ENCODE data around the gene RSPO4.

RSPO4 gene

DNA sequence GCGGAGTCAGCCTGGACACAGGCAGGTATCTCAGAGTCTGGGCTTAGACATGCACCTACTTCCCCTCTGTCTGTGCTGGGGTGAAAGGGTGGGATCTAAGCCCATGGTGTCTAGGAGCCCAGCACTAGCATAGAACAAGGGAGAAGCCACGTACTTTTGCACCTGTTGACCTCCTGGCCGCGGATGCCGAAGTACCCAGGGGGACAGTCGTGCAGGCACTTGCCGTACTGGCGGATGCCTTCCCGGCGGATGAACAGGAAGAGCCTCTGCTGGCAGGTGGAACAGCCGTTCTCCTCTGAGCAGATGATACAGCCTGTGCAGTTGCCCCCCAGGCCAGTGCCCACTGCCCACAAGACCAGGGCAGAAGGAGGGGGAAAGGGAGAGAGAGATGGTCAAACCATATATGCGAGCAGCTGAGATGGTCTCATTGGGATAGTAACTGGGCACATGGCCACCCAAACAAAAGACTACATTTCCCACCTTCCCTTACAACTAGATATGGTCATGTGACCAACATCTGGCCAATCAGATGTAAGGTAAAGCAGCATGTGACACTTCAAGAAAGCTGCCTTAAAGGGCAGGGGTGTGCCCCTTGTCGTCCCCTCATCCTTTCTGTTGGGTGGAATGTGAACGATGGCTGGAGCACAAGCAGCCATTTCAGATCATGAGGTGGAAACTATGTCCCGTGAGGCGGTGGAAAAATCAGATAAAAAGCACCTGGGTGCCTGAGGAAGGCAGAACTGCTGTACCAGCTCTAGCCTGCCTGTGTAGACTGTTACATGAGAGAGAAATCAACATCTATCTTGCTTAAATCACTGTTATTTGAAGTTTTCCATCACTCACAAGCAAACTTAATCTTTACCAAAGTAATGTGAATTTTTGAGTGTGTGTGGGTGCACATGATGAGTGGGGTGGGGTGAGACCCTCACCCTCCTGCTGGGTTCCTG, 34.0 kb downstream of the RSPO4 start:
- no peak for DNase-seq

DNA sequence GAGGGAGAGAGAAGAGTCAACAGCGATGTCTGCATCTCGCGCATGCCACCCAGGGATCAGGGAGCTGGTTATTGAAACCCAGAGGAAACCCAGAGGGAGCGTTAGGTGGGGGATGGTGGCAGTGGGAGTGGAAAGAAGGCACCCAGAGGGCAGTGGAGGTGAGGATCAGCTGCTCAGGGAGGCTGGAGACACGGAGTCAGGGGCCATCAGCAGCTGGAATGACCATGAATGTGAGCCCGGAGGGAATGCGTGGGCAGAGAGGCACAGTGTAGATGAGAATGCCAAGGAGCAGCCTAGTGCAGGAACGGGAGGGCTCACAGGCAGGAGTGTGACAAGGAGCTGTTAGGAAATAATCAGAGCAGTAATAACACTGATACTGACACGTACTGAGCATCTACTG, 36.2 kb downstream of the RSPO4 start:
- DNase-seq: no peak

DNA sequence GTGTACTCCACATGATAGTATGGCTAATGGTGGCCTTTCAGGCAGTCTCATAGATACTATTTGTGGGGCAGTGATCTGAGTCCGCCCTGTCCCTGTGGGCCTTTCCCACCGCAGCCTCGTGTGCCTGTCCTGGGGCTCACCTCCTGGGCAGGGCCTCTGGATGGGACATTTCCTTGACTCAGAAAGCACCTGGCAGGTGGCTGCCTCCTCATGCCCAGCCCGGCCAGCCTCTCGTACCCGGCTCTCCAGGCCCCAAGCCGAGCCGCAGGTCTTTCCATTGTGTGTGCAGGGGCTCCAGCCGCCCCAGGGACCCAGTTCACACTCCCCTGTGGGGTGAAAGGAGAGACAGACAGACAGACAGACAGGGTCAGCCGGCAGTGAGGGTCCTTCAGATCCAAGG, 38.3 kb downstream of the RSPO4 start:
- no peak for DNase-seq

DNA sequence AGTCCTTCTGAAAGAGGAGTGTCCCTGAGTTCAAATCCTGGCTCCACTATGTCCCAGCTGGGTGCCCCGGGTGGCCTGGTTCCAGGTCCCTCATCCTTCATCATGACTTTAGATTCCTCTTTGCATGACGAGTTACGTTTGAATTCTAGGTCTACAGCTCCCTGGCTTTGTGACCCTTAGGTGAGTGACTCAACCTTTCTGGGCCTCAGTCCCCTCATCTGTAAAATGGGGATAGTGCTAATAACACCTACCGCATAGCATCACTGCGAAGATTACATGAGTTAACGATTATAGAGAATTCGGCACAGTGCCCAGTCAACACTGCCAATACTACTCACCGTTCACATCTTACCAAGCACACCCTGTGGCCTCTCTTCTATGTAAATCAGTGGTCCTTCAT, 39.4 kb downstream of the RSPO4 start:
- no peak for DNase-seq

DNA sequence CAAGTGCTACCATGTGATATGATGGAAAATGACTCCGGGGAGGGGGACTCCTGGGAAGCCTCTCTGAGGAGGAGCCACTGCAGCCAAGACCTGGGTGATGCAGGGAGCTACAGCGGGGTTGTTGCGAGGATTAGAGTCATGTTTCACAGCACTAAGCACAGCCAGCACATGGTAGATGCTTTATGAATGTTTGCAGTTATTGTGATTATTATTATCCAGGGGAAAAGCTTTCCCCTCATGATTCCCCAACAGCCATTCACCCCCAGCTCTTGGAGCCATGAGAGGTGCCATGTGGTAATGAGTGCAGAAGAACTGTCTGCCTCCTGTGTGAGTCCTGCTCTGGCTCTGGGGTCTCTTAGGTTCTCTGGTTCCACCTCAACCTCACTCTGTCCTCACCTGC, 39.9 kb downstream of the RSPO4 start:
- no peak for DNase-seq

DNA sequence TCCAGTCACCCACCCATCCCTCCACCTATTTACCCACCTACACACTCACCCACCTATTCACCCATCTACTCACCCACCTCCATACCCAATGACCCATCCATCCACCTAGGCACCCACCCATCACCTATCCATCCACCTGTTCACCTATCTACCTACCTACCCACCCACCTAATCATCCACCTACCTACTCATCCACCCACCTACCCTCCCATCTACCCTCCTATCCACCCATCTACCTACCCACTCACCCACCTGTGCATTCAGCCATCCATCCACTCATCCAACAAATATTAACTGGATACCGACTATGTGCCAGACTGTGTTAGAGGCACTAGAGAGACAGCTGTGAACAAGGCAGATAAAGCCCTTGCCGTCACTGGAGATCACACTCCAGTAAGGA, 40.3 kb downstream of the RSPO4 start:
- DNase-seq: no peak

DNA sequence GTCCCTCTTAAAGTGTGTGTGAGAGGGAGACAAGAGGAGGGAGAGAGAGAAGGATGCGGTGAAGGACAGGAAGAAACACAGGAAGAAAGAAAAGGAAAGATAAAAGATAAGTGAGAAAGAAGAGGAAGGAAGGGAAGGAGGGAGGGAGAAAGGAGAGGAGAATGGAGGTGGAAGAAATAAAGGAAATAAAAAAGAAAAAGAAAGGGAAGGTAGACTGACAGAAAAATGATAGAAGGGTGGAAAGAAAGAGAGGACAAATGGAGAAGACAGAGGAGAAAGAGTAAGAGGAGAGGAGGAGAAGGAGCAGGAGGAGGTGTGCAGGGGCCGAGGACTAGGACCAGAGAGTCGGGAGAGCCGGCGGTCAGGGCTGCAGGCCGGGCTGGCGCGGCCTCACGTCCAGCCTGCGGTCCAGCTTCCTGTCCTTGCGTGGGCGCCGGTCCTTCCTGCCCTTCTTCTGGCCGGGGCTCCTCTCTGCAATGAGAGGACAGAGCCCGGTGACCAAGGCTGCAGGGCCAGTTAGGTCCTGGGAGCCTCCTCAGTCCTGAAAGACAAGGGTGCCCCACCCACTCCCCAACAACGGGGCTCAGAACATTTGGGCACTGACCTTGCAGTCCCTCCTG, 42.0 kb downstream of the RSPO4 start:
- no peak for DNase-seq

DNA sequence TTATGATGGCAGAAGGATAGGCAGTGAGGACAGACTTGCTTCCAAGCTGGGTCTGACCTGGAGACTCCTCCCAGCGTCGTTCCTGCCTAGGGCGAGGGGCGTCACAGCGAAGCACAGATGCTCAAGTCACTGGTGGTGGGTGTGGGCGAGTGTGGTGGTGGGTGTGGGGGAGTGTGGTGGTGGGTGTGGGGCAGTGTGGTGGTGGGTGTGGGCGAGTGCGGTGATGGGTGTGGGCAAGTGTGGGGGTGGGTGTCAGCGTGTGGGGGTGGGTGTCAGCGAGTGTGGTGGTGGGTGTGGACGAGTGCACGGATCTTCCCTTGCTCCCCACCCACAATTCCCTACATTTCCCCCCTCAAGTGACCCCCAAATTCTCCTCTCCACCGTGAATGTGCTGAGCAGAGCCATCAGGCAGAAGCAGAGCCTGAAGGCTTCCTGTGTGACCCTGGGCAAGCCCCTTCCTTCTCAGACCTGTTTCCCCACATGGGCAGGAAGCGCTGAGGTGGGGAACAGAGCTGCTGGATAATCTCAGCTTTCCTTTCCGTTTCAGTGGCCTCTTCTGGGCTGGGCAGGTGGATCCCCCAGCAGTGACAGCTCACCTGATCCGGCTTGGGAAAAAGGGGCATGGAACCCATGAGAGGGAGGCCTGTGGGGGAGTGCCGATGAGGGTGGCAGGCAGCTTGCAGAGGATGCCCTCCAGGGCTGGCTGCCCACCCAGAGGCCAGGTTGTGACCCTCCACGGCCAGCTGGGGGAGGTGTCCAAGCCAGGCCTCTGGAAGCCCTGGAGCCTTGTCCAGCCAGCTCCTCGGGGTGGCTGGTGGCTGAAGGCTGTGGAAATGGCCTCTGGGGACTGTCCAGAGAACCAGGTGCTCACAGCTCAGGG, 42.9 kb downstream of the RSPO4 start:
- DNase-seq: no peak

DNA sequence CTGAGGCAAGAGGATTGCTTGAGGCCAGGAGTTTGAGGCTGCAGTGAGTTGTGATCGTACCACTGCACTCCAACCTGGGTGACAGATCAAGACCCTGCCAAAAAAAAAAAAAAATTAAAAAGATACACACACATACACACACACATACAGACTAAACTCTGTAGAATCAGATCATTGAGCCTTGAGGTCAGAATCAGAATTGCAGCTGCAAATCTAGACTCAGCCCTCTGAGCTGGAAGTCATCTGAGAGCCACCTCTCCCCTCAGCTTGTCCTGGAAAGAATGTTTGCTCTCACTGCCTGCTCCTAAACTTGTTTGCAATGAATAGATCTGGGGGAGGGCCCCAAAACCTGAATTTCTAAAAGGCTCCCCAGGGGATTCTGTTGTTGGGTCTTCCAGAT, 44.6 kb downstream of the RSPO4 start:
- no peak for DNase-seq

DNA sequence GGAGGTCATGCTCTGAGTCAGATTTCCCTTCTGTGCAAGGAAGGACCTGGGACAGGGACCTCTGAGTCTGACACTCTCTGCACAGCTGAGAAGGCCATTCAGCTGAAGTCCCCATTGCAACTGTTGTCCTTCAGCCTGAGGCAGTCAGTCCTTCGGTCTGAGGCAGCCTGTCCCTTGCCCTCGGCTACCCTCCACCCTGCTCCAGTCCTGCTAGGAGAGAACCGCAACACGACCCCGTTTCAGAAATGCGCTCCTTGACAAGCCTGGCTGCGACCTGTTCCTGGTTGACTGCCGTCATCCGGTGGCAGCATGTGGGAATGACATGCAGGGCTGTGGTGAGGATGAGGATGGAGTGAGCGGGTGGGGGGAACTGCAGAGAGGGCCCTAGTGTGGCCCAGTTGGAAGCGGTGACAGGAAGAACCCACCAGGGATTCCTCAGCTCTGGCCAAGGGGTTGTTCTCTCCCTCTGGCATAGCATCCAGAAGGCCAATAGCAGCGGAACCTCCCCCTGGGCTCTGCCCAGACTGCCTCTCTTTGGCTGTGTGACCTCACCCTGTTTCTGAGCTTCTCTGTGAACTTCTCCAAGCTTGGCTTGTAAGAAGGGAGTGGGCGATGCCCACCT, 45.7 kb downstream of the RSPO4 start:
- no peak for DNase-seq

DNA sequence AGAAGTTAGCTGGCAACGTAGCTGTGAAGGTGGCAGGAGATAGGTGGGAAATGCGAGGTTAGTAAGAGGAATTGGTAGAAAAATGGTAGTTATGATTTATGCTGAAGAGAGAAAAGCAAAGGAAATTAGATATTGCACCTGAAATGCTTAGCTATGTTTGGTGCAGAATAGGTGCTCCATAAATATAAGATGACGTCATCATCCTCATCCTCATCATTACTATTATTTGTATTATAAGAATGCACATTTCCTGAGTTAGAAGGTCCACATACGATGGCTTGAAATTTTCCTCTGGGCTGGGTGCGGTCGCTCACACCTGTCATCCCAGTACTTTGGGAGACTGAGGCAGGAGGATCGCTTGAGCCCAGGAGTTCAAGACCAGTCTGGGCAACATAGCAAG, 46.5 kb downstream of the RSPO4 start:
- DNase-seq: no peak

DNA sequence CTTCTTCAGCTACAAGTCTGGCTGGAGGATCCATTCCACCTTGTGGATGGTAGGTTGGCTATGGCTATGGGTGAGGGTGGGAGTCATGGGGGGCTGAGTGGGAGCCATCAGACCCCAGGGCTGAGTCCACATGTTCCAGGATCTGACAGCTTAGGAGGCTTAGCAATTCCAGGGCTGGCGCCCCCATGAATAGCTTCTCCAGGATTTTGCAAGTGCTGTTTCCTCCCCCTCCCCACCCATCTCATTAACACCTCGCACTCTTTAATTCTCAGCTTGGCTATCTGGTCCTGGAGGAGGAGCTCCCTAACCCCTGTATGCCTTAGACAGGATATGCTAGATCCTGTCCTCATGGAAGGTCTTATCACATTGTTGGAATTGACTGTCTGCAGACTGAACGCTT, 47.0 kb downstream of the RSPO4 start:
- DNase-seq: no peak

DNA sequence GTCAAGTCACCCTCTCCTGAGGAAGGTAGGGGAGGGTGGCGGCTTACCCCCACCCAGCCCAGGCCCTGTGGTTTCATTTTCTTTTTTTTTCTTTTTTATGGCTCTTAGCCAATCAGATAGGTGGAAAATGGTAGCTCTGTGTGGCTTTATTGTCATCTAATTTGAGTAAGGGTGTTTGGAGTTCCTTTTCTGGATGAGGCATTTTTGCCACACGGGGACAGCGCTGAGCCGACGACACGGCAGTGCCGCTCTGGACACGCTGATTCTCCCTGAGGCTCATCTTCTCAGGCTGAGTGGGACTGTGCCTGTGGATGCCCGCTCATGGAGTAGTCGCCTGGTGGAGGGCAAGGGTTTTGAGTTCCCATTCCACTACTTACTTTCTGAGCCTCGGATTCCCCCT, 48.4 kb downstream of the RSPO4 start:
- DNase-seq: no peak

DNA sequence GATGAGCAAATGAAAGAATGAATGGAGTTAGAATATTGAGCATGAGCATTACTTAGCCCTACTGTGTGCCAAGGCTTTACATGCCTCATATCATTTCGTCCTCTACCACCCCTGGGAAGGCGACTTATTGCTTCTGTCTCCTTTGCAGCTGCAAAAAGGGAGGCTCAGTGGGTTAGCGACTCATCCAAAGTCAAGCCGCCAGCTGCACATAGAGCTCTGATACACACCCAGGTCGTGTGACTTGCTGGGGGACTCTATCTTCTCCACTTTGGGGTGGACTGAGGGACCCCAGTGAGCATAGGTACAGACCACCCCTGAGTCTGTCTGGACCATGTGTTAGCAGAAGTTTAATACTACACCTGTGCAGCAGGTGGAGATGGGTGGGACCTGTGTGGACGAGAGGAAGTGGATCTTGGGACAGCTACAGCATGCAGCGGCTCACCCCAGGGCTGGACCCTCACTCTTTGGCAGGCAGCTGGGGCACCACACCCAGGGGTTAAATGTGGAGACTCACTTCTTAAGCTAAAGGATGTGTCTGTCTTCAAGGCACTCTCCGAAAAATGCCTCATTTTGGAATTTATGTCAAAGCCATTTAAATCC, 49.8 kb downstream of the RSPO4 start:
- no peak for DNase-seq

DNA sequence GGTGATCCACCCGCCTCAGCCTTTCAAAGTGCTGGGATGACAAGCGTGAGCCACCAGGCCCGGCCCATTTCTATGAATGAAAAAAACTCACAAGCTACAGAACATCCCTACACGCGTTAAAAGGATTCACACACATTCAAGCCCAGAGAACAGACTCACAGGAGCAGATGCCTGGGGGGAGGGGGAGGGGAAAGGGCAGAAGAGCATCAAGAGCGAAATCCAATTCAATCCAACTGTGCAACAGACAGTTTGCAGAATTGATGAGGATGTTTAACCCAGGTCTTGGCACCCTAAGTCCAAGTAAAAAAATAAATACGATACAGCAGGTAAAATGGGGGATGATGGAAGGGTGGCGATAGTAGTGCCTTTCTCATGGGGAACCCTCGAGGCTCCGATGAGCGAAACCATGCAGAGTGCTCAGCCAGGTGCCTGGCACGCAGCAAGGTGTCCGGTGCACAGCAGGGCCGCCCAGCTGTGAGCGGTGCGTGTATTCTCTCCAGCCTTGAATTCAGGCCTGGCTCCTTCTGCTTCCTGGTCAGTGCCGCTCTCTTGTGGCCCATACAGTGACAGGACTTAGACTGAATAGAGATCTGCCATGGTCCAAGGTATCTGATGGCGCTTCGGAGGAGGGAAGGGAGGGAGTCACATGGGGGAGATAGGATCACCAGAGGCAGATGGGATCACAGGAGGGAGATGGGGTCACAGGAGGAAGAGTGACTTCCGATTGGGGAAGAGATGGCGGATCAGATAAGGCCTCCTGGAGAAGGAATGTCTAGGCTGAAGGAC, 50.5 kb downstream of the RSPO4 start:
- DNase-seq: no peak

DNA sequence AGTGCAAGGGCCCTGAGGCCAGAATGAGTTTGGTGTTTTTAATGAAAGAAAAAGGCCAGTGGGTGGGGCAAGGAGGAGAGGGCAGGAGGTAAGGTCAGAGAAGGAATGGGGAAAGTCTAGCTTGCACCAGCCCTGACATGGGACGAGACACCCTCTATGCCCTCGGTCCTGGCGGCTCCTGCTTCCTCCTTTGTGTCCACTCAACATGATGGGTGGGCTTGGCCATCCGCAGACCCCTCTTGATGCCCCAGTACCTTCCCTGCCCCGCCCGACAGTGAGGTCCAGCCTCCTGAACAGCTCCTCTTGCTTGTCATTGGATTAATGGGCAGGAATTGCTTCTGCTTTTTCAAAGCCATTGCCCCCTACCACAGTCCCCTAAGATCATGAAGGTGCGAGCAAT, 52.4 kb downstream of the RSPO4 start:
- DNase-seq: no peak

DNA sequence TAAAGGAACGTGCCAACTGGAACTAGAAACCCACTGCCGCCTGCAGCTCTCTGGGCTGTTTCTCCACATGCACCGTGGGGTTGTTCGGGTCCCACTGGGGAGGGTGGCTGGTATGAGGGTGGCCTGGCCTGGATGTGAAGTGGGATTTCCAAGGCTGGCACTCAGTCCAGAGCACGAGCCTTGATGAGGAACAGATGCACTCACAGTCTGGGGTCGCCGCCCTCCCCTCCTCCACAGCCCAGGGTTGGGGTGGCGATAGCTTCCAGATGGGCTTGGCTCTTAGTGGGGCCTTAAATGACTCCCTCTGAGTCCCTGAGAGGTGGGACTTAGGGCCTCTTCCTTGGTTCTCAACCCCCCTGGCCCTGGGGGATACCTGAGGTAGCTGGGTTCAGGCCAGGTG, 55.3 kb downstream of the RSPO4 start:
- no peak for DNase-seq

DNA sequence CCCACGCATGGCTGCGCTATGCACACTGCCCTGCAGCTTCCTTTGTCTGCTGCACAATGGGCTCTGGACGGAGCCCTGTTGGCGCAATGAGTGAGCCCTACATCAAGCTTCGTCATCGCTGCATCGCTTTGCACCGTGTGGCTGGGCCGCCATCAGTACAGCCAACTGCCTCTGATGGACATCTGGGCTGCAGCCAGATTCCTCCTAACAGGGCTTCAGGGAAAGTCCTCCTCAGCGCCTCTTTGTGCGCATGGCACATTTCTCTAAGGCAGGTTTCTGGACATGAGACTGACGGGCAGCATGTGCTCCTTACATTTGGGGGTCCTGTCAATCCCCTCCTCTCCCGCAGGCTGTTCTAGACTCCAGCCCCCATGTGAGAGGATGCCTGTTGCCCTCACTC, 56.3 kb downstream of the RSPO4 start:
- no peak for DNase-seq

DNA sequence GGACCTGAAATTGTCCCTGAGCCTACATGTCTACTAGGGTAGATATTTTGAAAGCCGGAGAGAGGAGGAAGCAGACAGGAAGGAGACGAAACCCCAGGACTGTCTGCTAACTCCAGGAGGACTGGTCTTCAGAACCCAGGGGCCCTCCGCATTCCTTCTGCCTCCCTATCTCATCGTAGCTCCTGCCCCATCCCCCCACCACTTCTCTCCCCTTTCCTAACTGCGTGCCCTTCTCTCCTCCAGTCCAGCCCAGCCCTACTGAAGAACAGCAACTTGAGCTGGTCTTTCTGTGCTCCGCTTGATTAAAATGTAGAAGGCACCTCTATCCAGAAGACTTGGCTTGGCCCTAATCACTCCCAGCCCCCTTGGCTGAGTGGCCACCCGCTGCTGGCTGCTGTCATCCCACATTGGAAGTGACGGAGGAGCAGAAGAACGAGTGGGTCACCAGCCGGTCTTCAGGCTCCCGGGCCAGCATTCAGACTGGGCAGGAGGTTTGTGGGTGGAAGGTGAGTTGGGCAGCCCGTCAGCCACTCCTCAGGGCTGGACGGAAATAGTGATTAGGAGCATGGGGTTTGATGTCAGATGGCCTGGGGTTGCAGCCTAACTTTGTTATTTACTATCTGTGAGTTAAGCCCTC, 57.2 kb downstream of the RSPO4 start:
- no peak for DNase-seq

DNA sequence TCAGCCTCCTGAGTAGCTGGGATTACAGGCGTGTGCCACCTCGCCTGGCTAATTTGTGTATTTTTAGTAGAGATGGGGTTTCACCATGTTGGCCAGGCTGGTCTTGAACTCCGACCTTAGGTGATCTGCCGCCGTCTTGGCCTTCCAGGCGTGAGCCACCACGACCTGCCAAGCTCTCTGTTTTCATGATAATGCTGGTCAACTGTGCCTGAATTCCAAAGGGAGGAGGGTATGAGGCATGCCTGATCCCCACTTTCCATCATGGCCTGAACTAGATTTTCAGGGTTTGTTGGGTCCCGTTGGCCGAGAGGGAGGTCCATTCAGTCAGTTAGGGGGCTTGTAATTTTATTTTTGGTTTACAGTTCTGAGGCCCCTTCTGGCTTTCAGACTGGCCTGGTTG, 58.0 kb downstream of the RSPO4 start:
- no peak for DNase-seq

DNA sequence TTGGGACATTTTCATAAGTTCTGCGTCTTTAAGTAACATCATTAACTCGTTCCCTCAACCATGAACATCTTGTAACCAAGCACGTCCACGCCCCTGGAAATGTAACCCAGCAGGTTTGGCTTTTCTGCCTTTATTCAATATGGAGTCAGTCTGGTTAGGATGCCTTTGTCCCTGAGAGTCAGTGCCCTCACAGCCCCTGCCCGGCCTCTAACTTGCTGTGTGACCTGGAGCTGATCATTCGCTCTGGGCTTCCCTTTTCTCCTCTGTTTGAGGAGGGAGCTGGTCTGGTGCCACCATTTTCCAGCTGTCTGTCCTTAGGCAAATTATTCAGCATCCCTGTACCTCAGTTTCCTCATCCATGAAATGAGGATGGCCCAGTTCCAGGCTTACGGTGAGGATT, 59.5 kb downstream of the RSPO4 start:
- no peak for DNase-seq
